GM18507 (cell line): ENCODE data around the gene BACH2.
"Not testable (repeated sequence)": the region's sequence is repeated elsewhere in the genome, so short reads cannot be mapped to it uniquely, and the experiment has no call there.

Experiments
- DNase-seq: peaks from one replicate; pipeline ENCODE4 v3.0.0; 2011; ENCODE audit warnings: low read depth; ENCODE audit not compliant: insufficient read length; ENCODE audit errors: extremely low spot score
- FAIRE-seq: peaks from 2 replicates; lab custom pipeline; 2011; peaks lifted over from hg19 to GRCh38; lab: Jason Lieb, UNC

BACH2 gene

GRCh38 chr6:90144928-90145555, 151.6 kb downstream of the BACH2 start:
- FAIRE-seq (no peak), DNase-seq (no peak)

- DNase-seq (no peak), FAIRE-seq (no peak)
Measured at GRCh38 chr6:90144396-90144795, 152.2 kb downstream of the BACH2 start.

GRCh38 chr6:90140683-90141082, 156.0 kb downstream of the BACH2 start:
- DNase-seq (no peak), FAIRE-seq (no peak)

- FAIRE-seq (no peak), DNase-seq (no peak)
Measured at GRCh38 chr6:90139272-90139817, 157.3 kb downstream of the BACH2 start.

- DNase-seq, result no peak
- FAIRE-seq, result no peak
Measured at GRCh38 chr6:90136837-90137568, 159.6 kb downstream of the BACH2 start.

- DNase-seq (no peak), FAIRE-seq (no peak)
Measured at GRCh38 chr6:90136176-90136575, 160.5 kb downstream of the BACH2 start.

GRCh38 chr6:90135667-90136066, 161.0 kb downstream of the BACH2 start:
- FAIRE-seq (no peak), DNase-seq (no peak)

GRCh38 chr6:90133664-90134063, 163.0 kb downstream of the BACH2 start:
- FAIRE-seq, DNase-seq: not testable (repeated sequence)

GRCh38 chr6:90131614-90132423, 164.8 kb downstream of the BACH2 start:
- DNase-seq (no peak), FAIRE-seq (no peak)

GRCh38 chr6:90131125-90131524, 165.5 kb downstream of the BACH2 start:
- DNase-seq, result no peak
- FAIRE-seq, result no peak

- not testable (repeated sequence) for FAIRE-seq, DNase-seq
Measured at GRCh38 chr6:90128687-90129086, 168.0 kb downstream of the BACH2 start.

- DNase-seq (no peak), FAIRE-seq (no peak)
Measured at GRCh38 chr6:90127595-90127994, 169.0 kb downstream of the BACH2 start.

GRCh38 chr6:90126839-90127238, 169.8 kb downstream of the BACH2 start:
- FAIRE-seq (no peak), DNase-seq (no peak)

GRCh38 chr6:90126181-90126580, 170.5 kb downstream of the BACH2 start:
- DNase-seq, result no peak
- no peak for FAIRE-seq

GRCh38 chr6:90124874-90125510, 171.7 kb downstream of the BACH2 start:
- FAIRE-seq (no peak), DNase-seq (no peak)

- FAIRE-seq (no peak), DNase-seq (no peak)
Measured at GRCh38 chr6:90123831-90124230, 172.8 kb downstream of the BACH2 start.

- DNase-seq, result no peak
- no peak for FAIRE-seq
Measured at GRCh38 chr6:90121982-90122381, 174.7 kb downstream of the BACH2 start.

- FAIRE-seq, result no peak
- no peak for DNase-seq
Measured at GRCh38 chr6:90120327-90120726, 176.3 kb downstream of the BACH2 start.

GRCh38 chr6:90119618-90120017, 177.0 kb downstream of the BACH2 start:
- no peak for FAIRE-seq
- DNase-seq, result no peak

GRCh38 chr6:90118581-90118980, 178.1 kb downstream of the BACH2 start:
- no peak for FAIRE-seq

More at GRCh38 chr6:90118581-90118980, 178.1 kb downstream of the BACH2 start:
- no peak for DNase-seq
